ENCODE results near the gene PAOX.
A peak's percentile ranks its signal among the peaks of the same experiment; 100 is the strongest.
"Not testable (repeated sequence)": the region's sequence is repeated elsewhere in the genome, so short reads cannot be mapped to it uniquely, and the experiment has no call there.

The PAOX gene

DNA sequence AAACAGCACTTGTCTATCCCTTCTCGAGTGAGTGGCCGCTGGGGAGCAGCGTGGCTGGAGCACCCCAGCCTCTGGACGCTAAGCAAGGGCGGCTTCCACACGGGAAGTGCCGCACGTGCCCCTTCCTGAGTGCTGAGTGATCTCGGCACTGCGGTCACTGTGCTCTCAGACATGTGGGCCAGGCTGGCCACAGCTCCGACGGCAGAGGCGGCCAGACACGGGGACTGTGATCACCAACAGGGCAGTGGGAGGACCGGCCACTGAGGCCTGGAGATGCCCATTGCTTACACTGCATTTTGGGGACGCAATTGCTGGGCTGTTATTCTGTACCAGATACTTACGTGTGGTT, 13.0 kb upstream of the PAOX start:
- H3K4me3 ChIP-seq (ENCODE audit: low read depth, low read length), result no peak overlapping the region
- no peak for TF ChIP-seq CTCF (IDR thresholded peaks at IDR 0.05; ENCODE audit: borderline replicate concordance, insufficient read depth, low read depth, low read length)

- no peak for TF ChIP-seq CTCF (IDR thresholded peaks at IDR 0.05; ENCODE audit: borderline replicate concordance, insufficient read depth, low read depth, low read length)
- H3K4me3 ChIP-seq (ENCODE audit: low read depth, low read length), result no peak overlapping the region
Measured at GRCh38 chr10:133366751-133367150, 12.3 kb upstream of the PAOX start.

DNA sequence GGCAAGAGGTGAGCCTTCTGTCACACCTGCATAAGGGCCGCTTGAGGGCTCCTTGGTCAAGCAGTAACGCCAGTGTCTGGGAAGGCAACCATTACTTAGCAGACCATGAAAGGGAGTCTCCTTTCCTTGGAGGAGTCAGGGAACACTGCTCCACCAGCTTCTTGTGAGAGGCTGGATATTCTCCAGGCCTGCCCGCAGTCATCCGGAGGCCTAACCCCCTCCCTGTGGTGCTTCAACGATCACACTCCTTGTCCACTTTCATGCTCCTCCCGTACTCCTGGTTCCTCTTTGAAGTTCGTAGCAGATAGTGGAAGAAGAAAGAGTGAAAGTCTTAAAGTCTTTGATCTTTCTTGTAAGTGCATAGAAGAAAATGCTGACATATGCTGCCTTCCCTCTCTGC, 11.6 kb upstream of the PAOX start:
- not testable (repeated sequence) for H3K4me3 ChIP-seq (ENCODE audit: low read depth, low read length)

DNA sequence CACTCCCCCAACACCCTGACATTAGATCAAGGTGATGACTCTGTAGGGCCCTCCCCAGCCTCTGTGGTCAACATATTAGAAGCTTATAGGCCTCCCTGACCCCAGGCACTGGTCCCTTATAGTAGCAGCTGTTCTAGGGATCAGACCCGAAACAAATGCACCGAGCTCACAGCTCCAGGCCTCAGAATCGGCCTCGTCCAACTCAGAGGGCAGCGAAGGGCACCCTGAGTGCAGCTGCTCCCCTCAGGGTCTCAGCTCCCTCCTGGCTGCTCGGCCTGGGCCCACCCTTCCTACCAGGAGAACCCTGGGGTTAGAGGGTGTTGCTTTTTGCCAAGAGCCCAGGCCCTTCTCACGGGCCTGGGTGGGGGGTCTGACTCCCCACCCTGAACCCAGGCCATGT, 10.9 kb upstream of the PAOX start:
- no peak for TF ChIP-seq CTCF (IDR thresholded peaks at IDR 0.05; ENCODE audit: borderline replicate concordance, insufficient read depth, low read depth, low read length)
- no peak overlapping the region for H3K4me3 ChIP-seq (ENCODE audit: low read depth, low read length)

DNA sequence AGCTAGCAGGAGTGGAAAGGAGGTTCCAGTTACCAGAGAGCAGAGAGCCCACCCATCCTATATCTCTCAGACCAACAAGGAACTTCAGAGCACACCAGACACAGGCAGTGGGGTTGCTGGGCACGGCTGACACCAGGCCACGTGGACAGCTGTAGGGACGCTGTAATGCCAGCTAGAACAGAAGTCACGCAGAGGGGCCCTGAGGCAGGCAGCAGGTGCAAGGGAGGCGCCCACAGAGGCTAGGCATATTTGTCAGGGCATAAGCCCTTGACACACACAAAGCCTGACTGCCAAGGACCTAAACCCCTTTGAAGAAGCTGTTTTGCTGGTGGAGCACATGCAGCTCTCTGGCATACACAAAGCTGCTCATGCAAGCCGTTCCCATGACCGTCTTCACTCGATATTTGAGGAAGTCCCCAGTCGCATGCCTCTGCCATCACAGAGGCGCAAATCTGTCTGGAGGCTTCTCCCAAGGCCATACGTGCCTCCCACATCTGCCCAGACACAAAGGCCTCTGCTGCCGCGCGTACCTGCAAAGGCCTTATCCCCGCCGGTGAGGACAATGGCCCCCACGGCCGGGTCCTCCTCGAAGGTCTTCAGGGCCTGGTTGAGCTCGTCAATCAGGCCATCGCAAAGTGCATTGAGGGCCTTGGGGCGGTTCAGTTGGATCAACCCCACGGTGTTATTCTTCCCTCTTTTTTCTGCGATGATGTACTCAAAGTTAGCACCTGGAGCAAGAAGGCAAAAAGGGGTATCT, 8.9 kb upstream of the PAOX start:
- TF ChIP-seq CTCF (IDR thresholded peaks at IDR 0.05; ENCODE audit: borderline replicate concordance, insufficient read depth, low read depth, low read length), result no peak
- H3K4me3 ChIP-seq (ENCODE audit: low read depth, low read length), result no peak overlapping the region

DNA sequence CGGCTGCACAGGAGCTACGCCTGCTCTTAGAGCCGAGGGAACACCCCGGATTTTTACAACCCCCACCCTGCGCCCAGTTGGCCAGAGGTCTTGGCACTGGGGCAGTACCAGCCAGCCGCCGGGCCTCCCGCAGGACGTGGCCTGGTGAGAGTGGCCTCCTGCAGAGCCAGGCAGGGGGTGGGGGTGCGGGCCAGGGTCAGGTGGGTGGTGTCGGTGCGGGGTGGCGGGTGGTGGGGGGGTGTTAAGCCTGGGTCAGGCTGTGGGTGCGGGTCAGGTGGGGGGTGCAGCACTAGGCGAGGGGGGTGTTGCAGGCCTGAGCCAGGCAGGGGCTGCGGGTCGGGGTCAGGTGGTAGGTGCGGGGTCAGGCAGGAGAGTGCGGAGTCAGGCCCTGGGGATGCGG, 6.6 kb upstream of the PAOX start:
- no peak for TF ChIP-seq CTCF (IDR thresholded peaks at IDR 0.05; ENCODE audit: borderline replicate concordance, insufficient read depth, low read depth, low read length)
- peak overlapping the region; percentile 73 for H3K4me3 ChIP-seq (ENCODE audit: low read depth, low read length)

DNA sequence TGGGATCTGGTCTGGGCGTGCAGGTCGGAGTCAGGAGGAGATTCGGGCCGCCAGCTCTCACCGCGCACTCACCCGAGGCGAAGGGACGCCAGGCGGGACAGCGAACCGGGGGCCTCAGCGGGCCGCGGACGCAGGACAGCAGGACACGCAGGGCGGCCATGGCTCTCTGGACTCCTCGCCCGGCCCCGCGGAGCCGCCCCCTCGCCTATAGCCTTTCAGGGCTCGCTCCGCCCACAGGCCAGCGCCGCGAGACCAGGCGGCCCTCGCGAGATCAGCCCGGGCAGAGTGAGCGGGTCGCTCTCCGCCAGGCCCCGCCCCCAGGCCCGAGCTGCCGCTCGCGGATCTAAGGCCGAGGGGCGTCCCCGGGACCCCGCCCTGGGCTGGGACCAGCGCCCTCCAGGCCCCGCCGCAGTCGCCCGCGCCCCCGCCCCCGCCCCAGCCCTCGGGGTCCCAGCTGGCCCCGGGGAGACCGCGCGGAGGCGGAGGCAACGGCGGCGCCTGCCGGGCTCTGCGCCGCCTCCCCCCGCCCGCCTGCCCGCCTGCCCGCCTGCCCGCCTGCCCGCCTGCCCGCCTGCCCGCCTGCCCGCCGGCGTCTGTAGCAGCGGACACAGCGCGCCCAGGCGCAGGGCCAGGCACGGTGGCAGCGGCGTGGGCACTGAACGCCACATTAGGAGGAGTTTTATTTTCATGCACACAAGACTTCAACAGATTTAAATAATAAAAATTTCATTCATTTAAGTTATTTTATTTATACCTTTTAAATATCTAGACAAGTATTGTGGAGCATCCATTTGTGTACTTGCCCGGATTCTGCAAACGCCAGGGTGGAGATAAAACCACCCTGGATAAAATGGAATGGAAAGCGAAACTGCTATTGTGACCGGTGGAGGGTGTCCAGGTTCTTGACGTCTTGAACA, 5.6 kb upstream of the PAOX start, which contains the start of gene ECHS1:
Gene ECHS1 (minus strand): TSS at position 181 of the 917 bp plus-strand sequence. CDS start 21 bp downstream, at position 160.
- peak within 1 kb of the TSS; percentile 73 for H3K4me3 ChIP-seq (ENCODE audit: low read depth, low read length)
- no peak for TF ChIP-seq CTCF (IDR thresholded peaks at IDR 0.05; ENCODE audit: borderline replicate concordance, insufficient read depth, low read depth, low read length)

Data from GM12875 (cell line).